Stomach (tissue), 9 donors: ENCODE results near the gene CD44. TPM values are rescaled to one million over a fixed set of nuclear protein-coding genes. Genes with fewer than 3 reads are reported as not detected.
A peak's percentile ranks its signal among the peaks of the same experiment; 100 is the strongest.

Experiments
- DNase-seq, 2 donors: peaks; one replicate each; pipeline versions ENCODE4 v3.0.0 to v3.0.0-alpha.2; 2013 to 2019
- H3K27ac ChIP-seq, 5 donors: fragments of 200-600 bp in 4 of 5; sonication (generic) in 4 of 5; one replicate each; pipeline ENCODE4 v1.5.1; 2013 to 2019; ENCODE audit warnings: mild to moderate bottlenecking in 1 of 5, moderate library complexity in 1 of 5
- H3K27me3 ChIP-seq, 3 donors: fragments of 200-600 bp; sonication (generic); one replicate each; pipeline ENCODE4 v1.5.1; 2017 to 2019; ENCODE audit warnings: mixed run types in 1 of 3
- H3K36me3 ChIP-seq, 4 donors: fragments of 200-600 bp; sonication (generic); 1 replicate in 3 of 4; 2 replicates in 1 of 4; pipeline ENCODE4 v1.5.1; 2016 to 2019
- H3K4me1 ChIP-seq, 4 donors: fragments of 200-600 bp; sonication (generic); one replicate each; pipeline ENCODE4 v1.5.1; 2016 to 2019
- H3K4me3 ChIP-seq, 4 donors: fragments of 200-600 bp; sonication (generic) in 3 of 4; one replicate each; pipeline ENCODE4 v1.5.1; 2016 to 2019; ENCODE audit warnings: mild to moderate bottlenecking in 1 of 4
- H3K9me3 ChIP-seq, 4 donors: fragments of 200-600 bp; sonication (generic); one replicate each; pipeline ENCODE4 v1.5.1; 2016 to 2019
- EP300 ChIP-seq: sonication (generic); formaldehyde crosslinking; IDR thresholded peaks from one replicate; pipeline ENCODE4 v1.6.1; 2017; ENCODE audit warnings: antibody characterized with exemption
- POLR2A ChIP-seq, 4 donors: fragments of 450-650 bp; IDR thresholded peaks; one replicate each; pipeline ENCODE4 v1.6.1; 2016; ENCODE audit warnings: antibody characterized with exemption in 4 of 4, control low read depth in 2 of 4, mild to moderate bottlenecking in 1 of 4, moderate library complexity in 1 of 4
- POLR2AphosphoS5 ChIP-seq, 3 donors: sonication (generic); formaldehyde crosslinking; IDR thresholded peaks; one replicate each; pipeline ENCODE4 v1.6.1; 2016; ENCODE audit warnings: antibody characterized with exemption in 3 of 3
- WGBS, 5 donors: extraction: QIAGEN DNeasy Blood & Tissue Kit in 3 of 5; methylation state at CpG; one replicate each; pipeline versions ENCODE4 v1.1.5 to v1.1.7; 2013 to 2018; 5-methylcytosine and 5-hydroxymethylcytosine counted together
- intact Hi-C: fragments of 100-400 bp; cut with DNase I; formaldehyde crosslinking; loops from one replicate; pipeline ENCODE4 v1.15.1; 2023; ENCODE audit warnings: low total_unique reads
- polyA plus RNA-seq, 3 donors: library from polyadenylated mRNA; stranded (reverse); fragments of 200-250 nt; gene quantifications; one replicate each; pipeline ENCODE4 v1.2.3, GENCODE V29; 2013
- total RNA-seq, 5 donors: library from RNA; depleted of rRNA; stranded (reverse); fragments of >200 nt; gene quantifications; one replicate each; pipeline versions ENCODE4 v1.1.0 to v1.2.3, GENCODE V29; 2014 to 2016
- TF ChIP-seq, protein P1 (sequence below), 7 experiments: fragments of 450-650 bp in 4 of 7; fragments of 200-600 bp in 3 of 7; sonication (generic) in 3 of 7; IDR thresholded peaks; one replicate each; pipeline ENCODE4 v1.5.1; 2016 to 2019; ENCODE audit warnings: antibody characterized with exemption in 7 of 7, control low read depth in 2 of 7, mild to moderate bottlenecking in 1 of 7
- donor health status: healthy with polysubstance abuse.
- donor health status: Bipolar disorder and iron deficiency.
- donor health status: healthy.

The CD44 gene
- total and polyA plus RNA-seq, 8 donors: 47.5 to 229 (median 102) TPM

DNA sequence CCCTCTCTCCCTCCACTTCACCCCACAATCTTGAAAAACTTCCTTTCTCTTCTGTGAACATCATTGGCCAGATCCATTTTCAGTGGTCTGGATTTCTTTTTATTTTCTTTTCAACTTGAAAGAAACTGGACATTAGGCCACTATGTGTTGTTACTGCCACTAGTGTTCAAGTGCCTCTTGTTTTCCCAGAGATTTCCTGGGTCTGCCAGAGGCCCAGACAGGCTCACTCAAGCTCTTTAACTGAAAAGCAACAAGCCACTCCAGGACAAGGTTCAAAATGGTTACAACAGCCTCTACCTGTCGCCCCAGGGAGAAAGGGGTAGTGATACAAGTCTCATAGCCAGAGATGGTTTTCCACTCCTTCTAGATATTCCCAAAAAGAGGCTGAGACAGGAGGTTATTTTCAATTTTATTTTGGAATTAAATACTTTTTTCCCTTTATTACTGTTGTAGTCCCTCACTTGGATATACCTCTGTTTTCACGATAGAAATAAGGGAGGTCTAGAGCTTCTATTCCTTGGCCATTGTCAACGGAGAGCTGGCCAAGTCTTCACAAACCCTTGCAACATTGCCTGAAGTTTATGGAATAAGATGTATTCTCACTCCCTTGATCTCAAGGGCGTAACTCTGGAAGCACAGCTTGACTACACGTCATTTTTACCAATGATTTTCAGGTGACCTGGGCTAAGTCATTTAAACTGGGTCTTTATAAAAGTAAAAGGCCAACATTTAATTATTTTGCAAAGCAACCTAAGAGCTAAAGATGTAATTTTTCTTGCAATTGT, 92.3 kb downstream of the CD44 start:
- 81 to 96% (median 83%) methylated on average over 5 of the region's 5 CpGs for WGBS, 5 donors
- Histone ChIP-seq H3K4me3 (no peak overlapping the region), H3K36me3 (peaks cover 4 to 50% (median 33%) of the 10 kb centered on the region in 4 donors), H3K27me3 (no peaks in the 10 kb centered on the region), H3K27ac (no peak overlapping the region), H3K9me3 (no peaks in the 10 kb centered on the region), H3K4me1 (peaks cover 1 to 35% (median 17%) of the 10 kb centered on the region in 4 donors)
- TF ChIP-seq, protein P1, sequence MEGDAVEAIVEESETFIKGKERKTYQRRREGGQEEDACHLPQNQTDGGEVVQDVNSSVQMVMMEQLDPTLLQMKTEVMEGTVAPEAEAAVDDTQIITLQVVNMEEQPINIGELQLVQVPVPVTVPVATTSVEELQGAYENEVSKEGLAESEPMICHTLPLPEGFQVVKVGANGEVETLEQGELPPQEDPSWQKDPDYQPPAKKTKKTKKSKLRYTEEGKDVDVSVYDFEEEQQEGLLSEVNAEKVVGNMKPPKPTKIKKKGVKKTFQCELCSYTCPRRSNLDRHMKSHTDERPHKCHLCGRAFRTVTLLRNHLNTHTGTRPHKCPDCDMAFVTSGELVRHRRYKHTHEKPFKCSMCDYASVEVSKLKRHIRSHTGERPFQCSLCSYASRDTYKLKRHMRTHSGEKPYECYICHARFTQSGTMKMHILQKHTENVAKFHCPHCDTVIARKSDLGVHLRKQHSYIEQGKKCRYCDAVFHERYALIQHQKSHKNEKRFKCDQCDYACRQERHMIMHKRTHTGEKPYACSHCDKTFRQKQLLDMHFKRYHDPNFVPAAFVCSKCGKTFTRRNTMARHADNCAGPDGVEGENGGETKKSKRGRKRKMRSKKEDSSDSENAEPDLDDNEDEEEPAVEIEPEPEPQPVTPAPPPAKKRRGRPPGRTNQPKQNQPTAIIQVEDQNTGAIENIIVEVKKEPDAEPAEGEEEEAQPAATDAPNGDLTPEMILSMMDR (IDR thresholded peaks at IDR 0.05): no peak
- TF ChIP-seq EP300 (no peak), POLR2AphosphoS5 (IDR thresholded peaks at IDR 0.05) (no peak), POLR2A (IDR thresholded peaks at IDR 0.05) (no peak)
- no peak for DNase-seq
- intact Hi-C loops: no loop called here

DNA sequence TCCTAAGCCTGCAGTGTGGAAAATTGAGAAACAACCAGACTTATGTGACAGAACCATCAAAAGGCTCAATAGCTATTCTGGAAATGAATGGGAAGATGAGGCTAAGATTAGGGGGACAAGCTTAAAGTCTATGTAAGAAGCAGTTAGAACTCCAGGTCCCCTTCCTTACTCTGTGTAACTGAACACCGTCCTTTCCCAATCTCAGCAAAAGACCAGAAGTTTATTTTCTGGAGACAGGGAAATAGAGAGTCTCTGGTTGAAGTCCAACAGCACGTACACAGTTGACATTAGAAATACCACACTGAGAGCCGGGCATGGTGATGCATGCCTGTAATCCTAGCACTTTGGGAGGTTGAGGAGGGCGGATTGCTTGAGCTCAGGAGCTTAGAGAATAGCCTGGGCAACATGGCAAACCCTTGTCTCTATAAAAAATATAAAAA, 93.9 kb downstream of the CD44 start:
- Histone ChIP-seq H3K36me3 (peaks cover 4 to 38% (median 30%) of the 10 kb centered on the region in 4 donors), H3K9me3 (no peaks in the 10 kb centered on the region), H3K27me3 (no peaks in the 10 kb centered on the region), H3K27ac (peak overlapping the region in 3 of 5 donors; percentile 34 to 45 (median 39)), H3K4me3 (no peak overlapping the region), H3K4me1 (peaks cover 6 to 39% (median 18%) of the 10 kb centered on the region in 4 donors)
- intact Hi-C loops: no loop called here
- TF ChIP-seq, protein P1 (IDR thresholded peaks at IDR 0.05): no peak
- no peak for TF ChIP-seq POLR2AphosphoS5 (IDR thresholded peaks at IDR 0.05)
- WGBS, 5 donors: 43 to 66% (median 52%) methylated on average over 4 of the region's 4 CpGs
- DNase-seq: no peak

DNA sequence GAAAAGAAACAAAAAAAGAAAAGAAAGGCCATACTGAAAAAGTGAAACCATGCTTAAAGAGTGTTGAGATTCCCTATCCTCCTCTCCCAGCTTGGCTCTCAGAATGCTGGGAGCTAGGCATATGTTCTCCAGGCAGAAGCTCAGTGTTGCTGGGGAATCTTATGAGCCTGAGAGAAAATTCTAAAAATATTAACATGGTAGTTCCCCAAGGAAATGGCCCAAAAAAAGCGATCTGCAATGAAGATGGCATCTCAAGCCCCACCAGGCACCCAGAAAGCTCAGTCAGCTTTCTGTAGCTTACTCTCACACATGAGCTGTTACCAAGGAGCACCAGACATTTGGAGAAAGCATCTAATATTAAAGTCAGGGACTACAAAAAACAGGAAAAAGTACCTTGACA, 94.5 kb downstream of the CD44 start:
- intact Hi-C loops: no loop called here
- Histone ChIP-seq H3K27me3 (no peaks in the 10 kb centered on the region), H3K4me3 (no peak overlapping the region), H3K27ac (peak overlapping the region in 2 of 5 donors; percentile 34 to 39), H3K4me1 (peaks cover 6 to 39% (median 16%) of the 10 kb centered on the region in 4 donors), H3K9me3 (no peaks in the 10 kb centered on the region), H3K36me3 (peaks cover 4 to 36% (median 28%) of the 10 kb centered on the region in 4 donors)
- no peak for TF ChIP-seq POLR2A (IDR thresholded peaks at IDR 0.05)
- TF ChIP-seq, protein P1 (IDR thresholded peaks at IDR 0.05): no peak
- no peak for TF ChIP-seq POLR2AphosphoS5 (IDR thresholded peaks at IDR 0.05)
- TF ChIP-seq EP300: no peak
- 68 to 97% (median 93%) methylated on average over 1 of the region's 1 CpG for WGBS, 5 donors
- no peak for DNase-seq

DNA sequence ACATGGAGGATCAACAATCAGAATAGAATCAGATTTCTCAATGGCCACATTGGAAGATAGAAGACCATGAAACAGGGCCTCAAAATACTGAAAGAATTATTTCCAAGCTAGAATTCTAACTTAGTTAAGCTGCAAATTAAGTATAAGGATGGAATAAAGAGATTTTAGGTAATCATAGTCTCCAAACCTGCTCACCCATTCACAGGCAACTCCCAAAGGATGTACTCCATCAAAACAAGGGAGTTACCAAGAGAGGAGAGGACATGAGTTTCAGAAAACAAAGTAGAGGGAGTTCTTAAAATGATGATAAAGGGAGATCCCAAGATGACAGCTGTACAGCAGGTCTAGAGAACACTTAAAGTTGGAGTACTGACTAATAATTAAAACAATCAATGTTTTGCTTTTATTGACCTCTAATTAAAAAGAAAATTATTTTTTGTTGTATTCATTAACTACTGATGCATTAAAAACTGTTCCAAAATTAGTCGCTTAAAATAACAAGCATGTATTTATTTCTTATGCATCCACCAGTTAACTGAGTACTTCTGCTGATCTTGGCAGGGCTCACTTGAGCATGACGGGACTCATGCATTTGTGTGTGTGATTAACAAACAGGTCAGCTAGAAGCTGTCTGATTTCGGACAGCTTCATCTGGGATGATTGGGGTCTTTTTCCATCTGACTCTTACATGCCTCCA, 95.6 kb downstream of the CD44 start:
- Histone ChIP-seq H3K36me3 (peaks cover 0 to 26% (median 18%) of the 10 kb centered on the region in 4 donors), H3K4me3 (no peak overlapping the region), H3K9me3 (no peaks in the 10 kb centered on the region), H3K4me1 (peaks cover 6 to 45% (median 16%) of the 10 kb centered on the region in 4 donors), H3K27ac (no peak overlapping the region), H3K27me3 (no peaks in the 10 kb centered on the region)
- intact Hi-C loops: no loop called here
- TF ChIP-seq, protein P1 (IDR thresholded peaks at IDR 0.05): no peak
- TF ChIP-seq POLR2A (IDR thresholded peaks at IDR 0.05) (no peak), EP300 (no peak), POLR2AphosphoS5 (IDR thresholded peaks at IDR 0.05) (no peak)
- DNase-seq: no peak
- 87 to 95% (median 91%) methylated on average over 3 of the region's 3 CpGs for WGBS, 5 donors
